Measurements from ENCODE around the gene TCF12. TPM values are rescaled to one million over a fixed set of nuclear protein-coding genes. Genes with fewer than 3 reads are reported as not detected.

Gene TCF12
- total RNA-seq, 1 experiment from 2014 or later = 76.7 TPM

DNA sequence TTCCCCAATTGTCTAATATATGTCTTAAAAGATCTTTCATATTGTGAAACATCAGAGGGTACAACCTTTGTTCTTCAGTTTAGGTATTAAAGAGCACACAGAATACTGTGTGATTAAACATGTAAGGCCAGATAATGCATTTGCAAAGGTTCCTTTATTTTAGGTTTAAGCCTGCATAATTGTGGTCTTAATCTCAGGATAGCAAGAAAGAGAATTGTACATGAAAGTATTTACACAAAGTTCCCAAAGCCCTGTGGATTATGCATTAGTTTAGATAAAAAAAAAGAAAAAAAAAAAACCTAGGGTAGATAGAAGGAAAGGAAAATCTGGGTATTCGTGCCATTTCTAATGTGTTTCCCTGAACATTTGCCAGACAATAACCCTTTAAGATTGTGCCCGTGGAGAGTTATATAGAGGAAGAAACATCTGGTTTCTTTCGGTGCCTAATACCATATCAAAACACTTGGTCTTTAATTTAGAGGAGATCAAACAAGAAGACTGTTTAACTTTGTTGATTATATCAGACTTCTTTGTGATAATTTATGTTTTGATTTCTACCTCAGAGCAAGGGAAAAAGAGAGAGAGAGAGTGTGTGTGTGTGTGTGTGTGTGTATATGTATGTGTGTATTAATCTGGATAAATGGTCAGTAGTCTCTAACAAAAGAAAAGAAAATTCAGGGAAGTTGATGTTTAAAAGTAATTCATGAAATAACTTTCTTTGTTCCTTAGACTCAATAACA lies 318.3 kb downstream of the TCF12 start:
- H4K20me1 ChIP-seq (ENCODE audit: control insufficient read depth, insufficient read depth, insufficient read length) = no peaks in the 10 kb centered on the region
- H2AK5ac ChIP-seq (ENCODE audit: insufficient read length, low read length) = no peak overlapping the region
- Mint-ChIP-seq H3K27me3 (ENCODE audit: low read depth) (no peaks in the 10 kb centered on the region), H3K4me3 (no peak overlapping the region), H3K4me1 (peaks cover 30 to 33% of the 10 kb centered on the region in 2 experiments), H3K36me3 (ENCODE audit: insufficient read depth in 1 of 3, low read depth in 3 of 3) (peaks cover 27 to 48% (median 27%) of the 10 kb centered on the region in 3 experiments), H3K9me3 (no peaks in the 10 kb centered on the region), H3K27ac (peak overlapping the region; percentile 4 to 59 (median 59); a peak in 6 of 7 replicates)
- no CpG with 5 or more reads among the region's 3 CpGs for WGBS (ENCODE audit: extremely low coverage, insufficient read length, low lambda C conversion rate)
- H3K23me2 ChIP-seq (ENCODE audit: insufficient read length, low read depth, low read length, poor library complexity, severe bottlenecking) = no peaks in the 10 kb centered on the region
- H3K56ac ChIP-seq (ENCODE audit: insufficient read length, low read depth, low read length) = no peak overlapping the region
- no peaks in the 10 kb centered on the region for H3K27me3 ChIP-seq (ENCODE audit: insufficient read depth, low read length)
- no peak overlapping the region for H2BK15ac ChIP-seq (ENCODE audit: low read depth, low read length)
- no peak overlapping the region for H3K9ac ChIP-seq (ENCODE audit: extremely low read depth, insufficient read length, low read length)
- H3K9me3 ChIP-seq (ENCODE audit: control insufficient read depth, low read depth, low read length) = no peaks in the 10 kb centered on the region
- no peak overlapping the region for H4K91ac ChIP-seq (ENCODE audit: insufficient read length, low read depth, low read length)
- H2BK12ac ChIP-seq (ENCODE audit: insufficient read length, low read depth, low read length) = no peak overlapping the region
- no peak overlapping the region for H3K27ac ChIP-seq (ENCODE audit: insufficient read length, low read depth, low read length)
- H4K8ac ChIP-seq (replicated peaks; ENCODE audit: insufficient read length, low read depth, low read length) = no peak overlapping the region
- H3K18ac ChIP-seq (ENCODE audit: insufficient read length, low read depth, low read length) = no peak overlapping the region
- no peak overlapping the region for H3K4ac ChIP-seq (ENCODE audit: low read depth, low read length)
- peaks cover 2% of the 10 kb centered on the region for H3K79me1 ChIP-seq (ENCODE audit: insufficient read depth, low read depth, low read length, poor library complexity, severe bottlenecking)
- H3K79me2 ChIP-seq (ENCODE audit: insufficient read depth, low read length) = 0 out of 2 replicates have a peak, but pooled peaks cover 1% of the 10 kb centered on the region
- H2BK120ac ChIP-seq (ENCODE audit: low read depth, low read length, poor library complexity, severe bottlenecking) = no peak overlapping the region
- H2AFZ ChIP-seq (ENCODE audit: low read length) = no peak overlapping the region
- H2BK20ac ChIP-seq (ENCODE audit: low read depth, low read length, poor library complexity, severe bottlenecking) = no peak overlapping the region
- H3K23ac ChIP-seq (ENCODE audit: insufficient read length, low read depth, low read length) = no peak overlapping the region
- H4K5ac ChIP-seq (ENCODE audit: insufficient read length, low read depth, low read length) = no peak overlapping the region
- DNase-seq = no peak
- no peak overlapping the region for H2BK5ac ChIP-seq (ENCODE audit: insufficient read length, low read length)
- H3K14ac ChIP-seq (ENCODE audit: insufficient read depth, low read length) = no peak overlapping the region
- TF ChIP-seq, protein P1, sequence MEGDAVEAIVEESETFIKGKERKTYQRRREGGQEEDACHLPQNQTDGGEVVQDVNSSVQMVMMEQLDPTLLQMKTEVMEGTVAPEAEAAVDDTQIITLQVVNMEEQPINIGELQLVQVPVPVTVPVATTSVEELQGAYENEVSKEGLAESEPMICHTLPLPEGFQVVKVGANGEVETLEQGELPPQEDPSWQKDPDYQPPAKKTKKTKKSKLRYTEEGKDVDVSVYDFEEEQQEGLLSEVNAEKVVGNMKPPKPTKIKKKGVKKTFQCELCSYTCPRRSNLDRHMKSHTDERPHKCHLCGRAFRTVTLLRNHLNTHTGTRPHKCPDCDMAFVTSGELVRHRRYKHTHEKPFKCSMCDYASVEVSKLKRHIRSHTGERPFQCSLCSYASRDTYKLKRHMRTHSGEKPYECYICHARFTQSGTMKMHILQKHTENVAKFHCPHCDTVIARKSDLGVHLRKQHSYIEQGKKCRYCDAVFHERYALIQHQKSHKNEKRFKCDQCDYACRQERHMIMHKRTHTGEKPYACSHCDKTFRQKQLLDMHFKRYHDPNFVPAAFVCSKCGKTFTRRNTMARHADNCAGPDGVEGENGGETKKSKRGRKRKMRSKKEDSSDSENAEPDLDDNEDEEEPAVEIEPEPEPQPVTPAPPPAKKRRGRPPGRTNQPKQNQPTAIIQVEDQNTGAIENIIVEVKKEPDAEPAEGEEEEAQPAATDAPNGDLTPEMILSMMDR (conservative IDR thresholded peaks at IDR 0.05) = no peak
- H3K4me1 ChIP-seq (ENCODE audit: insufficient read depth, low read length) = peaks cover 3% of the 10 kb centered on the region; the same call in 1 of the 2 replicates
- H3T11ph ChIP-seq (ENCODE audit: low read length) = no peak overlapping the region
- no peak overlapping the region for H3K4me2 ChIP-seq (ENCODE audit: insufficient read depth, insufficient read length, low read length)

All from H9 (cell line).